B cell (primary cell): ENCODE data around the gene KAZN.

ENCODE experiments used
- EZH2 ChIP-seq: IDR thresholded peaks from 2 replicates; pipeline ENCODE4 v1.6.1; 2012; ENCODE audit warnings: borderline replicate concordance, low read depth, mild to moderate bottlenecking, moderate library complexity, low read length; ENCODE audit not compliant: insufficient read depth, poor library complexity, severe bottlenecking
- TF ChIP-seq, protein P1 (sequence below): fragments of 200-600 bp; IDR thresholded peaks from one replicate; pipeline ENCODE4 v1.8.0; 2022; ENCODE audit warnings: antibody characterized with exemption, mild to moderate bottlenecking

DNA sequence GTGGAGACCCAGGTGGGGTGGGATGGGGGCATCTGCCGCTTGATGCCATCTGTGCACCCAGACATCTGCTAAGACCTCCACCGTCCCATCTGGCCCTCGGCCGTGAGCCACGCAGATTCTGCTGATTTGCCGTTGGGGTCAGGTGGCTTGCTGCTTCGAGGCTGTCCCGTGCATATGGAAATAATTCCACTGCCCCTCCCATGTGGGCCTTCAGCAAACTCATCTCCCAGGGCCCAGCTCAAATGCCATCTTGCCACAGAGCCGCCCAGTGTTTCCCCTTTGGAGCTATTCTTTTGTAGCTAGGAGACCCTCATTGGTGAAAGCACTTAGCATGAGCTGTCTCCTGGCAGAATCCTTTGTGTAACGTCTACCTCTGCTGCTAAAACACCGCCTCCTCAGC, 99.8 kb downstream of the KAZN start:
- TF ChIP-seq, protein P1, sequence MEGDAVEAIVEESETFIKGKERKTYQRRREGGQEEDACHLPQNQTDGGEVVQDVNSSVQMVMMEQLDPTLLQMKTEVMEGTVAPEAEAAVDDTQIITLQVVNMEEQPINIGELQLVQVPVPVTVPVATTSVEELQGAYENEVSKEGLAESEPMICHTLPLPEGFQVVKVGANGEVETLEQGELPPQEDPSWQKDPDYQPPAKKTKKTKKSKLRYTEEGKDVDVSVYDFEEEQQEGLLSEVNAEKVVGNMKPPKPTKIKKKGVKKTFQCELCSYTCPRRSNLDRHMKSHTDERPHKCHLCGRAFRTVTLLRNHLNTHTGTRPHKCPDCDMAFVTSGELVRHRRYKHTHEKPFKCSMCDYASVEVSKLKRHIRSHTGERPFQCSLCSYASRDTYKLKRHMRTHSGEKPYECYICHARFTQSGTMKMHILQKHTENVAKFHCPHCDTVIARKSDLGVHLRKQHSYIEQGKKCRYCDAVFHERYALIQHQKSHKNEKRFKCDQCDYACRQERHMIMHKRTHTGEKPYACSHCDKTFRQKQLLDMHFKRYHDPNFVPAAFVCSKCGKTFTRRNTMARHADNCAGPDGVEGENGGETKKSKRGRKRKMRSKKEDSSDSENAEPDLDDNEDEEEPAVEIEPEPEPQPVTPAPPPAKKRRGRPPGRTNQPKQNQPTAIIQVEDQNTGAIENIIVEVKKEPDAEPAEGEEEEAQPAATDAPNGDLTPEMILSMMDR, result no peak
- TF ChIP-seq EZH2, result no peak
